SJSA1 (cell line): ENCODE data around the gene LRRC26. TPM values are rescaled to one million over a fixed set of nuclear protein-coding genes. Genes with fewer than 3 reads are reported as not detected.

Experiments
- DNase-seq, 2 experiments: peaks; one replicate each; pipeline ENCODE4 v3.0.0-alpha.2; 2015 to 2020; ENCODE audit warnings: low spot score in 2 of 2, low read depth in 1 of 2
- H3K27ac ChIP-seq: fragments of 250-450 bp; sonication (Bioruptor Pico); 2 replicates; pipeline ENCODE4 v1.5.1; 2020; ENCODE audit warnings: mild to moderate bottlenecking, moderate library complexity
- H3K27me3 ChIP-seq: fragments of 250-450 bp; sonication (Bioruptor Pico); replicated peaks from 2 replicates; pipeline ENCODE4 v1.5.1; 2020; ENCODE audit warnings: mild to moderate bottlenecking, moderate library complexity
- H3K36me3 ChIP-seq: fragments of 250-450 bp; sonication (Bioruptor Pico); 2 replicates; pipeline ENCODE4 v1.5.1; 2020; ENCODE audit warnings: mild to moderate bottlenecking
- H3K4me1 ChIP-seq: fragments of 250-450 bp; sonication (Bioruptor Pico); replicated peaks from 2 replicates; pipeline ENCODE4 v1.6.1; 2021; ENCODE audit warnings: mild to moderate bottlenecking
- H3K4me3 ChIP-seq: fragments of 250-450 bp; sonication (Bioruptor Pico); 2 replicates; pipeline ENCODE4 v1.5.1; 2020; ENCODE audit warnings: mild to moderate bottlenecking
- H3K9me3 ChIP-seq: fragments of 250-450 bp; sonication (Bioruptor Pico); replicated peaks from 2 replicates; pipeline ENCODE4 v1.5.1; 2020; ENCODE audit warnings: mild to moderate bottlenecking
- total RNA-seq: library from RNA; depleted of rRNA; stranded (reverse); fragments of >200 nt; shearing (Covaris generic); gene quantifications from 2 replicates; pipeline ENCODE4 v1.2.3, GENCODE V29; 2014; rRNA removed

LRRC26 gene, protein sequence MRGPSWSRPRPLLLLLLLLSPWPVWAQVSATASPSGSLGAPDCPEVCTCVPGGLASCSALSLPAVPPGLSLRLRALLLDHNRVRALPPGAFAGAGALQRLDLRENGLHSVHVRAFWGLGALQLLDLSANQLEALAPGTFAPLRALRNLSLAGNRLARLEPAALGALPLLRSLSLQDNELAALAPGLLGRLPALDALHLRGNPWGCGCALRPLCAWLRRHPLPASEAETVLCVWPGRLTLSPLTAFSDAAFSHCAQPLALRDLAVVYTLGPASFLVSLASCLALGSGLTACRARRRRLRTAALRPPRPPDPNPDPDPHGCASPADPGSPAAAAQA
- total RNA-seq, result not detected in 2 replicates

DNA sequence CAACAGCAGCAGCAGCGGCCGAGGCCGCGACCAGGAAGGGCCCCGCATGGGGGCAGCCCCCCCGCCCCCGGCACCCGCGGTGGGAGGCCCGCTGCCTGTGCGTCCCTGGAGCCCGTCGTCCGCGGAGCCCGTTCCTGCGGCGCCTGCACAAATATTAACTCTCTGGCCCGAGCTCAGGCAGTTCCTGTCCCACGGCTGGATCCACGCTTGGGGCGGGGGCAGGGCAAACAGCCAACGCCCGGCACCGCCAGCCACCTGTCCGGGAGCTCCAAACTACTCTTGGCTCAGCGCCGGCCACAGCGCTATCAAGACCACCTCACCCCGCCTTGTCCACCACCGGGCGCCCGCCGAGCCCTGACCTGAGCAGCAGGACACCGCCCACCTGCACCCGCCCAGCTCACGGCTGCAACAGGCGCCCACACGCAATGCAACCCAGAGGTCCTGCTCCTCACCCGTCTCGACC lies at the start of gene LRRC26:
Gene LRRC26 (minus strand): TSS at position 156 of the 463 bp plus-strand sequence. CDS start 108 bp downstream, at position 48.
- no peaks in the 10 kb centered on the region for H3K36me3 ChIP-seq
- DNase-seq, result no peak
- H3K4me1 ChIP-seq, result peaks cover 13% of the 10 kb centered on the region
- H3K9me3 ChIP-seq, result no peaks in the 10 kb centered on the region
- H3K27ac ChIP-seq, result no peak within 1 kb of the TSS
- H3K4me3 ChIP-seq, result no peak within 1 kb of the TSS
- H3K27me3 ChIP-seq, result peaks cover 67% of the 10 kb centered on the region

DNA sequence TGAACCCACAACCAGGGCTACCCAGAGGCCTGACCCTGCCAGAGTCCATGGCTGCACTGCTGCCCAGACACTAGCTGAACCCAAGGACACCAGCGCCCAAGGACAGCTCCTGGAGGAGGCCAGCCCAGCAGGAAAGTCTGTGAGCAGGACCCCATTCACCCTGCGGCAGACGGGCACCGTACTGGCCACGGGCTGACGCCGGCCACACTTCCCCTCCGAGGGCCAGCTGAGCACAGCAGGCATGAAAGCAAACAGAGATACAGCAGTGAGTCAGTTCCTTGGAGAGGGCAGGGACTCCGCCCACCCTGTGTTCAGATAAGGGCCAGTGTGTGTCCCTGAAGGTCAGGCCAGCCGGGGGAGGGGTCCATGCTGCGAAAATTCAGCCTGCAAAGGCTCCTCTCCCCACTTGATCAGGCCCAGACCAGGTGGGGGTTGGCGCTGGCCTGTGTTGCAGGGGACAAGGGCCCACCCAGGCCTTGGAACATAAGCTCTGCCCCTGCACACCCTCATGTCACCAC lies 49.0 kb upstream of the LRRC26 start:
- peaks cover 47% of the 10 kb centered on the region for H3K36me3 ChIP-seq
- H3K27me3 ChIP-seq, result no peaks in the 10 kb centered on the region
- H3K9me3 ChIP-seq, result no peaks in the 10 kb centered on the region
- H3K4me1 ChIP-seq, result peaks cover 20% of the 10 kb centered on the region
- DNase-seq, result peak in 1 of 2 experiments; percentile 20
- no peak overlapping the region for H3K4me3 ChIP-seq
- H3K27ac ChIP-seq, result no peak overlapping the region

DNA sequence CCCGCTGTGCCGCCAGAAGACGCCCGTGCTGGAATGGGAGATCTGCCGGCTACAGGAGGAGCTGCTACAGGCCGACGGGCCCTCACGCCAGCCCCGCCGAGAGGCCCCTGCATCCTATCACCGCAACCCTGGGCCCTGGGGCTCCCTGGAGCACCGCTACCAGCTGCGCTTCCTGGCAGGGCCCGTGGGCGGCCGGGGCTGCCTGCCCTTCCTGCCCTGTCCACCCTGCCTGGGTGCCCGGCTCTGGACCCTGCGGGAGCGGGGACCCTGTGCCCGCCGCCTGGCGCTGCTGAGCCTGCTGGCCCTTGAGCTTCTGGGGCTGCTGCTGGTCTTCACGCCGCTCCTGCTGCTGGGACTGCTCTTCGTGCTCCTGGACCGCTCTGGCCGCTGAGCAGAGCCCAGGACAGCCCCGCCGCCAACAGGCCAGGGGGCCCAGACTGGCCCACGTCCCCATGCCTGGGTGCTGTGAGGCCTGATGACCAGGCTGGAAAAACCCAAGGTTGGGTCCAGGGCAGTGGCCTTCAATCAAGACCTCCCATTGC lies 48.4 kb upstream of the LRRC26 start:
- H3K9me3 ChIP-seq, result no peaks in the 10 kb centered on the region
- no peaks in the 10 kb centered on the region for H3K27me3 ChIP-seq
- H3K36me3 ChIP-seq, result peaks cover 49% of the 10 kb centered on the region
- no peak overlapping the region for H3K4me3 ChIP-seq
- H3K4me1 ChIP-seq, result peaks cover 18% of the 10 kb centered on the region
- no peak for DNase-seq
- no peak overlapping the region for H3K27ac ChIP-seq

DNA sequence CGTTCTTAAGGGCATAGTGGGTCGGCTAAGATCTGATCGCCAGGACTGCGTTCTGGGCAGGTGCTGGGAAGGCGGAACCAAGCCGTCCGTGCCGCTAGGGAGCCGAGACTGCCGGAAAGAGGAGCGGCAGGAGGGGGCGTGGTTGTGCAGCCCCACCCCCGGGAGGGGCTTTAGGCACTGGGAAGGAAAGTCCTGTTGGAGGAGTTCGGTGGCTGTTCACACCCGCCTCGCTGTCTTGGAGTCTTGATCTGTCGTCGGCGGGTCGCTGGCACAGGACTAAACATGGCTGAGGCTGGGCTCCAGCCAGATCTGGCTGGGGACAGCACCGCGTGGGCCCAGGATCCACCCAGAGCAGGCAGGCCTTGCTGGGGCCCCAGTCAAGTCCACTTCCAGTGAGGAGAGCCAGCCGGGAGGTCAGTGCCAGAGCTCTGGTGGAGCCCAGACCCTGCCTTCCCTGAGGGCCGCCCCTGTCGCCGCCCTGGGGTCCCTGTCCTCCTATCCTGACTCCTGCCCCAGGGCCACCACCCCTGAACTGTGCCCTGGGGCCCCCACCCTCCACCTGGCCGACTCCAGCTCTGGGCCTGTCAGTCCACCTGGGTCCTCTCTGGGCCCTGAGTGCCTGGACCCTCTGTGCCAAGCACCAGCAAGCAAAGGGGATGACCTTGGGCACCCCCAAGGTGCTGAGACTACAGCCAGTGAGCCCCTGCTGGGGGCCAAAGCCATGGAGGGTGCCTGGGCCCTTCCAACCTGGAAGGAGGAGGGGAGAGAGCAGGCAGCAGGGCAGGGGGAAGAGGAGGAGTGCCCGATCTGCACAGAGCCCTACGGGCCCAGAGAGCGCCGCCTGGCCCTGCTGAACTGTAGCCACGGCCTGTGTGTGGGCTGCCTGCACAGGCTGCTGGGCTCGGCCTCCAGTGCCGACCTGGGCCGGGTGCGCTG lies 47.7 kb upstream of the LRRC26 start:
- Histone ChIP-seq H3K4me1 (peaks cover 11% of the 10 kb centered on the region), H3K9me3 (no peaks in the 10 kb centered on the region), H3K4me3 (no peak overlapping the region), H3K27ac (no peak overlapping the region), H3K36me3 (peaks cover 55% of the 10 kb centered on the region), H3K27me3 (no peaks in the 10 kb centered on the region)
- no peak for DNase-seq

DNA sequence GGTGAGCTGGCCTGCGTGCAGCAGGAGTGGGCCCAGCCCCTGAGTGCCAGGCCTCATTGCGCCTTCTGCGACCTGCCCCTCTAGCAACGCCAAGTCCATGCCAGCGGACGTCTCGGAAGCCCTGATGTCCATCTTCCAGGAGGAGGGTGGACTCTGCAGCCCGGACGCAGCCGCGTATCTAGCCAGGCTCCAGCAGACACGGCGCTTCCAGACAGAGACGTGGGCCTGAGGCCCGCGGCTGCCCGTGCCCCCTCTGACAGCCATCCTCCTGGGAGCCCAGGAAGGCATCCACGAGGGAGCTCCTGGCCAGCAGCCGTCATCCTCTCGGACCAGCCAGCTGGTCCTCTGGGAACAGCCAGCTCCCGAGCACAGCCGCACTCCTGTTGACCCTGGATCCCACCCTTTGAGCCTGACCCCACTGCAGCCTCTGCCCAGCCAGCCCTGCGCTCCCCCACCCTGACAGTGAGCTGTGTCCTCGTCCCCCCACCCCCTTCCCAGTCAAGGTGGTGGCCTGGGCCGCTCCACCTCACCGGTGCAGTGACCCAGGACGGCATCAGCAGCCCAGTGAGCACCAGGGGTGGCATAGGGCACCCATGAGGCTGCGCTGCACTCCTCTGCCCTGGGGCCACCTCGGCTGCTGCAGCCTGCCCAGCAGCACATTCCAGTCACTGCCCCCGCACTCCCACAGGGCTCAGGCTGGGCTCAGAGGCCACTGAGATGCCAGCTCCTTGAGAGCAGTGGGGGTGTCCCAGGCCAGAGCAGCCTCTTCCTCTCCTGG lies 46.5 kb upstream of the LRRC26 start:
- H3K4me3 ChIP-seq, result no peak overlapping the region
- no peak for DNase-seq

DNA sequence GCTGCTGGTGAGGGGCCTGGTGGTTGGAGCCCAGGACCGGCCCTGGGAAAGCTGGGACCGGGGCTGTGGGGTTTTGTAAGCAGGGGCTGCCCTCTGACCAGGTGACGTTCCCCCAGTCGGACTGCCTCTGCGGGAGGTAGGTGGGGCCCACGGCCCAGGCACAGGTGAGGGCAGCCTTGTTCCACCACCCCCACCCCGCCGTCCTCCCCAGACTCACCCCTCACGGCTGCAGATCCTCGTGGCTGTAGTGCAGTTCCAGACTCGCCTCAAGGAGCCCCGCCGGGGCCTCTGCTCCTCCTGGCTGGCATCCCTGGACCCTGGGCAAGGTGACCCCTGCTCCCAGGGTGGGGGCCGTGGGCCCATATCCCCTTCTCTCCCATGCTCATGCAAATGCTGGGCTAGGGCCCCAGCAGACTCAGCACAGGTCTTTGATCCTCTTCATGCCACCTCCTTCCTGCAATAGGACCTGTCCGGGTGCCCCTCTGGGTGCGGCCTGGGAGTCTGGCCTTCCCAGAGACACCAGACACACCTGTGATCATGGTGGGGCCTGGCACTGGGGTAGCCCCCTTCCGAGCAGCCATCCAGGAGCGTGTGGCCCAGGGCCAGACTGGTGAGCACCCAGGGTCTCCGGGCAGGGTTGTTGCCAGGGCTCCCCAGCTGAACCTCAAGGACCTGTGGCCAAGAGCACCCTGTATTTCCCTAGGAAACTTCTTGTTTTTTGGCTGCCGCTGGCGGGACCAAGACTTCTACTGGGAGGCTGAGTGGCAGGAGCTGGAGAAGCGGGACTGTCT lies 45.5 kb upstream of the LRRC26 start:
- no peaks in the 10 kb centered on the region for H3K9me3 ChIP-seq
- no peaks in the 10 kb centered on the region for H3K27me3 ChIP-seq
- no peak for DNase-seq
- H3K36me3 ChIP-seq, result peaks cover 55% of the 10 kb centered on the region
- H3K27ac ChIP-seq, result no peak overlapping the region
- peaks cover 10% of the 10 kb centered on the region for H3K4me1 ChIP-seq
- no peak overlapping the region for H3K4me3 ChIP-seq

More for the DNA sequence above, 46.5 kb upstream of the LRRC26 start:
- Histone ChIP-seq H3K27ac (no peak overlapping the region), H3K27me3 (no peaks in the 10 kb centered on the region), H3K4me1 (peaks cover 10% of the 10 kb centered on the region), H3K36me3 (peaks cover 55% of the 10 kb centered on the region), H3K9me3 (no peaks in the 10 kb centered on the region)

DNA sequence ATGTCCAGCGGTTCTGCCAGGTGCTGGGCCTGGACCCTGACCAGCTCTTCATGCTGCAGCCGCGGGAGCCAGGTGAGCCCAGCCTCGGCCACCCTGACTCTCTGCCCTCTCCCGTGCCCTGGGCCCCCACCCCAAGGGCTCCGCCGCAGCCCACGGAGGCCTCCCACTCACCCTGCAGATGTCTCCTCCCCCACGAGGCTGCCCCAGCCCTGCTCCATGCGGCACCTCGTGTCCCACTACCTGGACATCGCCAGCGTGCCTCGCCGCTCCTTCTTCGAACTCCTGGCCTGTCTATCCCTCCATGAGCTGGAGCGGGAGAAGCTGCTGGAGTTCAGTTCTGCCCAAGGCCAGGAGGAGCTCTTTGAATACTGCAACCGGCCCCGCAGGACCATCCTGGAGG lies 44.8 kb upstream of the LRRC26 start:
- peaks cover 58% of the 10 kb centered on the region for H3K36me3 ChIP-seq
- H3K27ac ChIP-seq, result no peak overlapping the region
- H3K4me1 ChIP-seq, result peaks cover 10% of the 10 kb centered on the region
- H3K4me3 ChIP-seq, result no peak overlapping the region
- no peaks in the 10 kb centered on the region for H3K27me3 ChIP-seq
- no peaks in the 10 kb centered on the region for H3K9me3 ChIP-seq
- DNase-seq, result no peak

DNA sequence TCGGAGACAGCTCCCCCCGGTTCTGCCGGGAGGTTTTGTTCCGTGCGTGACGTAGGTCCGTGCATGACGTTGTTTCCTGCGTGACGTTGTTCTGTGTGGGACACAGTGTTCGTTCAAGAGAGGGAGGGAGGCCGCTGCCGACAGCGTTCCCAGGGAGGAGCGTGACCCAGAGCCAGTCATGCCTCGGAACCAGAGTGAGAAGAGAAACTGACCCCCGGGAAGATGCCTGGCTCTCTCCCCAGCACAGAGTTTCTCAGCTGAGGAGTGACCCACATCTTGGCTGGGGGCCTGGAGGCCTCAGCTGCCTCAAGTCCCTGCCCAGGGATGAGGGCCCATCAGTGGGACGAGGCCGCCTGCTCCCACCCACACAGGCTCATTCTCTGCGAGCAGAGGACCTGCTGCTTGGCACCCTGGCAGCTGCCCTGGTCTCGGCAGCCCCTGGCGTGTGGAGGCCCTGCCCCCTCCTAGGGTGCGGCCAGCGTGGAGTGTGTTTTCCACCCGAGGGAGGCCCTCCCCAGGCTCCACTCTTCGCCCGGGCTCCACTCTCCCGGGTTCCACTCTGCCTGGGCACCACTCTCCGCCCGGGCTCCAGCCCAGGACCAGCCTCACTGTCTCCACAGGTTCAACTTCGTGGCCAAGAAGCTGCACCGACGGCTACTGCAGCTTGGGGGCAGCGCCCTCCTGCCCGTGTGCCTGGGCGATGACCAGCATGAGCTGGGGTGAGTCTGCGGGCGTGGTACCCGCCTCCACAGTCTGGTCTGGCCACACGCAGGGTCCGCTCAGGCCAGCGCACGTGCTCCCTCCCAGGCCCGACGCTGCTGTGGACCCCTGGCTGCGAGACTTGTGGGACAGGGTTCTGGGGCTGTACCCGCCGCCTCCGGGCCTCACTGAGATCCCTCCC lies 43.6 kb upstream of the LRRC26 start:
- Histone ChIP-seq H3K4me1 (peaks cover 3% of the 10 kb centered on the region), H3K4me3 (no peak overlapping the region), H3K27ac (no peak overlapping the region), H3K36me3 (peaks cover 61% of the 10 kb centered on the region), H3K9me3 (no peaks in the 10 kb centered on the region), H3K27me3 (no peaks in the 10 kb centered on the region)
- DNase-seq, result no peak

DNA sequence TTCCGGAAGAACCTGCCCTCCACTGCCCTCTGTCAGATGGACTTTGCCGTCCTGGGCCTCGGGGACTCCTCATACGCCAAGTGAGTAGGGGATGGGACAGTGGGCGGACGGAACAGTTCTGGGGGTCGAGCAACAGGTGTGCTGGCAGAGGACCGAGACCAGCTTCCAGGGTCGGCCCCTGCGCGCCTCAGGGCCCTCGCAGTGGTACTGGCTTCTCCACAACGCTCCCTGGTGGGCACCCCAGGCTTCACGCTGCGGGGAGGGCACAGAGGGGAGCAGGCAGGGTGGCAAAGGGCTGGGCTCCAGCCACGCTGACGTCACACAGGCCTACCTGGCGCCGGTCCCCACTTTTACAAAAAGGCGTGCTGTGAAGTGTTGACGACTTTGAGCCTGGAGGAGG lies 42.7 kb upstream of the LRRC26 start:
- H3K36me3 ChIP-seq, result peaks cover 55% of the 10 kb centered on the region
- no peaks in the 10 kb centered on the region for H3K4me1 ChIP-seq
- H3K27me3 ChIP-seq, result no peaks in the 10 kb centered on the region
- H3K4me3 ChIP-seq, result no peak overlapping the region
- H3K9me3 ChIP-seq, result no peaks in the 10 kb centered on the region
- DNase-seq, result no peak
- no peak overlapping the region for H3K27ac ChIP-seq

DNA sequence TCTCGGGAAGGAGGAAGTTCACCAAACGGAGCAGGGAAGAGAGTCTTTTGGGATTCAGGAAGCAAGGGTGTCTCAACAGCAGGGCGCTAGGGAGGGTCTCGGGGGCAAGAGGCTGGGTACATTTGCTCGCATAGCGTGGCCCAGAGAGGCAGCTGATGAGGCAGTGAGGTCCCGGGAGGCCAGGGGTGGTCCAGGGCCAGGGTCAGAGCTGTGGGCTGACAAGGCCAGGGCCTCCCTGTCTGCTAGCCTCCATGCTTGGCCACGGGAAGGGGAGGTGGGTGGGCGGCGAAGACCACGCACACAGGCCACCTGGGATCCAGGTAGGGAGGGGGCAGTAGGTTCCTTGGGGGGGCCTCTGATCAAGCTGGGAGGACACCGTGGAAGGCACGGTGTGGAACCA lies 41.7 kb upstream of the LRRC26 start:
- H3K36me3 ChIP-seq, result peaks cover 61% of the 10 kb centered on the region
- no peak for DNase-seq
- H3K27me3 ChIP-seq, result no peaks in the 10 kb centered on the region
- H3K9me3 ChIP-seq, result no peaks in the 10 kb centered on the region
- H3K4me1 ChIP-seq, result peaks cover 4% of the 10 kb centered on the region
- H3K27ac ChIP-seq, result no peak overlapping the region
- no peak overlapping the region for H3K4me3 ChIP-seq

DNA sequence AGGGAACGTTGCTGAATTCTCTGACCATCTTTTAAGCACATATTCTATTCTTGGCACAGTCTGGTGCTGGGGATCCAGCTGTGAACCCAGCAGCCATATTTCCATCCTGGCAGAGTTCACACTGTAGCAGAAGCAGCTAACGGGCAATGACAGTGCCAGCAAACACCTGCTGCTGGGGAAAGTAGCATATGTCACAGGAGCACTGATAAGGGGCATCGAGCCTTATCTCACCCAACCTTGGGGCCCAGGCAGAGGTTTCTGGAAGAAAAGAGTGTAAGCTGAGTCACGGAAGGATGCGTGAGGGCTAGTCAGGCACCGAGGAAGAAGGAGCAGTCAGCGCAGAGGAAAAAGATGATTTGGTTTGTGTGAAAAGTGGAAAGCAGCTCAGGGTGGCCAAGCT lies 36.8 kb upstream of the LRRC26 start:
- H3K4me1 ChIP-seq, result peaks cover 19% of the 10 kb centered on the region
- DNase-seq, result no peak
- H3K27ac ChIP-seq, result no peak overlapping the region
- no peaks in the 10 kb centered on the region for H3K9me3 ChIP-seq
- H3K27me3 ChIP-seq, result no peaks in the 10 kb centered on the region
- peak overlapping the region; percentile 88 for H3K4me3 ChIP-seq
- peaks cover 43% of the 10 kb centered on the region for H3K36me3 ChIP-seq
